HG02981 (cell line): ENCODE results near the gene MAP1LC3B.
"Not testable (repeated sequence)": the region's sequence is repeated elsewhere in the genome, so short reads cannot be mapped to it uniquely, and the experiment has no call there.

Experiments used
- ATAC-seq: cut with Tn5 transposase; IDR thresholded peaks from one replicate; pipeline ENCODE4 v1.9.1; 2021; ENCODE audit warnings: mild to moderate bottlenecking, moderate library complexity; ENCODE audit not compliant: unreplicated experiment

MAP1LC3B gene

DNA sequence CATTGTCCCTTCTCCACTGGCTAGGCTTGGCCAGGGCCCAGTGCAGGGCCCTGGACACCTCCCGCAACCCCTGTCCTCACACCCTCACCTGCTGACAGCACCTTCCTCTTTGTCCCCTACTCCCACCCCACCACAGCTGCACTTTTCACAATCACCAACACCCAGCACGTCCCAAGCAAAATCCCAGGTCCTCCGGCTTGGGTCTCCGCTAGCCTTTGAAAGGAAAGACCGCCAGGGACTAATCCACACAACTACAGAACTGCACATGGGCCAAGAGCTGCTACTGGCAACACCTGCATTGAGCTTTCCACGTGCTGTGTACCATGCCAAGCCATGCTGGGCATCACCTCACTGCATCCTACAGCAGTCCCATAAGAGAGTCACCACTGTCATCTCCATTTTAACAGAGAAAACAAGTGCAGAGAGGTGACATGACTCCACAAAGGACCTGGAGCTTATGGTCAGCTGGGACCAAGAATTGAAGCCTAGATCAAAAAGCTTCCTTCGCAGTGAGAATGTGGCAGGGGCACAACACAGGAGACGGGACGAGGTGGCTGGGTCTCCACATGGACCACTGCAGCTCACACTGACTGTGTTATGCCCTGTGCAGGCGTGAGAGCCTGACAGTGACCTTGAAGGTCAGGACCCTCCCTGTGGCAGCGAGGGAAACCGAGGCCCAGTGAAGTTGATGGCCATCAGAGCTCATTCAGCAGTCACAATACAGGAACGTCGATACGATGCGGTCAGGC is 31.1 kb upstream of the MAP1LC3B start:
- no peak for ATAC-seq

DNA sequence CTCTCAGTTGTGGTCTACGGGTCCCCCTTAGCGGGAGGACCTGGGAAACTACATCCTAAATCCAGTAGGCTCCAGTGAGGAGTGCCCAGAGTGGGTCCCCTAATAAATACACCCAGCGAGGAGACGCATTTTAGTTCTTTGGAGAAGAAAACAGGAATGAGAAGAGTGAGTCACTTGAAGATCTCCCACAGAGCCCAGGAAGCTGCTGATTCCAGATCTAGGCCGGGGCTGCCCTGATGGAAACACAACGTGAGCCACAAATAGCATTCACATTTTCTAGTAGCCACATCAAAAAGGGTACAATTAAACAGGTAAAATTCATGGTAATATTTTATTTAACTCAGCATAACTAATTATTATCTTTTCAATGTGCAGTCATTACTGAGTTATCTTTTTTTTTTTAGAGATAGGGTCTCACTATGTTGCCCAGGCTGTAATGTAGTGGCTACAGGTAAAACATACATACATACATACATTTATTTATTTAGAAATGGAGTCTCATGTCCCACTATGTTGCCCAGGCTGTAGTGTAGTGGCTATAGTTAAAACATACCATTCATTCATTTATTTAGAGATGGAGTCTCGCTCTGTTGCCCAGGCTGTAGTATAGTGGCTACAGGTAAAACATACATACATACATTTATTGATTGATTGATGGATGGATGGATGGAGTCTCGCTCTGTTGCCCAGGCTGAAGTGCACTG is 30.1 kb upstream of the MAP1LC3B start:
- no peak for ATAC-seq

DNA sequence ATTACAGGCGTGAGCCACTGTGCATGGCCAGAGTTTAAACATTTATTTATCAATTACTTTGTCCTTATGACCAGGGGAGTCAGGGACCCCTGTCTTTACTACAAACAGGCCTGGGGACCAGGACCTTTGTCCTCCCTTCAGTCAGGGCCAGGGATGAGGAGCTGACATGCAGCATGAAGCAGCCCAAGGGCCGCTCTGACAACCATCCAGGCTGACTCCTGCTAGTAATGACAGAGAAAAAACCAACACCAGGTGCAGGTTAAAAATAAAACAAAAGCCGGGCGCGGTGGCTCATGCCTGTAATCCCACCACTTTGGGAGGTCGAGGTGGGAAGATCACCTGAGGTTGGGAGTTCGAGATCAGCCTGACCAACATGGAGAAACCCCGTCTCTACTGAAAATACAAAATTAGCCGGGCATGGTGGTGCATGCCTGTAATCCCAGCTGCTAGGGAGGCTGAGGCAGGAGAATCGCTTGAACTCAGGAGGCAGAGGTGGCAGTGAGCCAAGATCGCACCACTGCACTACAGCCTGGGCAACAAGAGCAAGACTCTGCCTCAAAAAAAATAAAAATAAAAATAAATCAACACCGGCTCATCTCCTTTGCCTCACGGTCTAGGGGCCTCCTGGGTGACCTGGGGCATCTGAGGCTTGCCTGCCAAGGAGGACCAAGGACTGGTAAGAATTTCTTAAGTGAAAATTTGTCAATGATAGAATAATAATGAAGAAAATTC is 29.1 kb upstream of the MAP1LC3B start:
- ATAC-seq = not testable (repeated sequence)

DNA sequence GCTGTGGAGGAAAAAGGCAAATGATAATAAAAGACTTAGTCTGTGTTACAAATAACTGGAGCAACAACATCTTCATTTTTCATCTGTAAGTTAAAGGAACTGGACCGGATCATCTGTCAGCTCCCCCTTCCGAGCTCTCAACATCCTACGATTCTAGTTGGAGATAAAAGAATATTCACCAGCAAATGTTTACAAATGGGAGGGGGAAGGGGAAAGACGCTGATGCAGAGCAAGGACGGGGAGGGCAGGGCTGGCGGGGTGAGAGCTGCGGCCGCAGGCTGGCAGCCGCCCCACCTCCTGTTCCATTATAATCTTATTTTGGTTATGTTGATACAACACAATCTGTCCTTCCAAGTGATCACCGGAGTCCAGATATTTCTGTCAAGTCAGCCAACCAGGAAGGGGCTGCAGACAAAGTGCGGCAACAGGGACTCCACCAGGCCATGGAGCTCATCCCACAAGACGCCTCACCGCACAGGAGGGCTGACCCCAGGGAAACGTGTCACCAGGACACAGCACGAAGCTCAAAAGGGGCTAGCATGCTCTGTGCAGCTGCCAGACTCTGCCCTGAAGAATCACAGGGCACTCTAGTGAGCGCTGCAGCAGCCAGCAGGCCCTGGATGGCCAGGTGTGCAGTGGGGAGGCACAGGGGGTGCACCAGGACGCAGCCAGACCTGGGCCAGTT is 28.2 kb upstream of the MAP1LC3B start:
- no peak for ATAC-seq

DNA sequence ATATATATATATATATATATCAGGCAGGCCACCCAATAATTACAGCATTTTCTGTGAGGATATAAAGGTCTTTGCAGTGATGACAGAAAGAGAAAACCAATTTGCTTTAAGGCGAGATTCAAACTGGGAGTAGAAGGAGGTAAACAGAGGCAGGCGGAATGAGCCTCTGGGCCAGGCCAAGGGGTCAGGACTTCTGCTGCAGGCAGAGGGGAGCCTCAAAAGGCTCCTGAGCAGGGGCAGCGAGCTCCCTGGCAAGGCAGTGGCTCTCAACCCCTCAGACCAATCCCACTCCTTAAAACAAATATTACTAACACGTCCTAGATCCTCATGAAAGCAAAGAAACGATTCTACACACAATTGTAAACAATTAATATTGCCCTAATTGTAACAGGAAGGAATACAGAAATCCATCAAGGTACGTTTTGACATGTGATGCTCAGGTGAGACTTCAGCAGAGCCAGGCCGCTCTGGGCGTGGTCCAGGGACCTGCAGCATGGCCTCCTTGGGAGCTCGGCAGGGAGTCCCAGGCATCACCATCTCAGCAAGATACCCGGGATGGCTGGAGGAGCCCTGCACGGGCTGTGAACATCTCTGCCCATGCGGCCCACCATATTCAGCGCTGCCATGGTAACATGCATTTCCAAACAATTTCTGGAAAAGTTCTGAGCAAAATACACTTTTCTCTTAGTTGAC is 27.0 kb upstream of the MAP1LC3B start:
- no peak for ATAC-seq

DNA sequence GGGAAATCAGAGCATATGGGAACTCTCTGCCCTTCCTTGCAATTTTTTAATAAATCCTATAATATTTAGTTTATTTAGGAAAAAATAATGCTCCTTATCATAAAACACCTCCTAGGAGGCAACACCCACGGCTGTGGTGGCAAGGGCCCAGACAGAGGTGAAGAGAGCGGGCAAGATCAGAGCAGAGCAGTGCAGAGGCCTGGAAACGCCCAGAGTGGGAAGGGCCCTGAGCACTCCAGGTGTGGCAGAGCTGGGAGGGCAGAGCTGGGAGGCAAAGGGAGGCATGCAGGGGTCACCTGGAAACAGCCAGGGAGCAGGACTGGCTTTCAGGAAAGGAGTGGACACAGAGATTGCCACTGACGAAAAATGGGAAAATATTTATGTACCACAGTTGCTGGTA is 25.8 kb upstream of the MAP1LC3B start:
- no peak for ATAC-seq

DNA sequence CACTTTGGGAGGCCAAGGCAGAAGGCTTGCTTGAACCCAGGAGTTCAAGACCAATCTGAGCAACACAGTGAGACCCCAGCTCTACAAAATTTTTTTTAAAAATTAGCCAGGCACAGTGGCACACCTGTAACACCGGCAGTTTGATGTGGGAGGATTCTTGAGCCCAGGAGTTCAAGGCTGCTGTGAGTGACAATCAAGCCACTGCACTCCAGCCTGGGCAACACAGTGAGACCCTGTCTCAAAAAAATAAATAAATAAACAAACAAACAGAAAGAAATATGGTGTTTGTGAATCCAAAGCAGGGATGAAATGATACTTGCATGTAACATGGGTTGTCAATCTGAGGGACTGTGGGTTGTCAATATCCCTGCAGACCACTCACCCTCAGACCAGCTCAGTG is 25.2 kb upstream of the MAP1LC3B start:
- ATAC-seq = no peak

DNA sequence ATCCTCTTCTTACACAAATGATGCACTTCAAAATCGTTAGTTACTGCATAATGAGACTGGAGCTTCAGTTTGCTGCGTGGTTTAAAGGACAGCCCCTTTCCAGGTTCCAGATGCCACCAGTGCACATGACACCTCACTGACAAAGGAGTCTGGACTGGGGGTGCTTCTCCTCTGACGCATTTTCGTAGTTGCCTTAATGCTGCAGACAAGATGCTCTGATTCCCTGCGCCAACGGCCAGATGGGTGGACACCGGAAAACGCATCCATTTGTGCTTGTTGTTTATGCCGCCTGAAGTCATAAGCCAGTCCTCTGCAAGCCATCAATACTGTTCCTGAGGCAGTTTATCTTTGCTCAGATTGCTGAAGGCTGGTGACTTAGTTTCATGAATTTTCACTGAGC is 24.6 kb upstream of the MAP1LC3B start:
- ATAC-seq = no peak

DNA sequence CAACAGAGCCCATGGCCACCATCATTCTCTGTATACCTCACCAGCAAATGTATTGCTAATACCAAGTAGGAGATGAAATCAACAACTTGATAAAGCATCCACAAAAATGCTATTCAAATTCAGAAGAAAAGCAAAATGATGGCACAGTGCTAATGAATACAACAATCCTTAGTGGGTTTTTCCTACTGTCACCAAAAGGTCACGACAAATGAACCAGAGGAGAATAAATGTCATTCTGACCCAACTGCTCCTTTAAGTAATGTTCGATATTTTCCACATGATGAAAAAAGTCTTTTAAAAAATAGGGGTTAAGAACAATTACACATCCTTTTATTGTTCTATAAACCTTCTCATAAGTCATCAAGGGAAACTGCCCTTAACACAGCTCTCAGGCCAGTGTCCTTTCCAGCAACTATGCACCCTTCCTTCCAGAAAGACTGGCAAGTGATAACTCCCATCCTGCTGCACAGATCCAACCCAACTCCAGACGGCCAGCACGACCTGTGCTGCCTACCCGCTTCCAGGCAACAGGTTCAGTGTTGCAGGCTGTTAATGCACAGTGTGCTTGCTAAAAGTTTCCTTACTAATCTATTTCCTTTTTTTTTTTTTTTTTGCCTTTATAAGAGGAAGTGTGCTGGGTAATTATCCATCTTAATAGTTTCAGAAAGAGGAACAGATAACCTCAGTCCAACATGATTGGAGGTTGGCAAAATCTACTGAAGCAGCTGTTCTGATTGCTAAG is 23.9 kb upstream of the MAP1LC3B start:
- ATAC-seq = no peak

DNA sequence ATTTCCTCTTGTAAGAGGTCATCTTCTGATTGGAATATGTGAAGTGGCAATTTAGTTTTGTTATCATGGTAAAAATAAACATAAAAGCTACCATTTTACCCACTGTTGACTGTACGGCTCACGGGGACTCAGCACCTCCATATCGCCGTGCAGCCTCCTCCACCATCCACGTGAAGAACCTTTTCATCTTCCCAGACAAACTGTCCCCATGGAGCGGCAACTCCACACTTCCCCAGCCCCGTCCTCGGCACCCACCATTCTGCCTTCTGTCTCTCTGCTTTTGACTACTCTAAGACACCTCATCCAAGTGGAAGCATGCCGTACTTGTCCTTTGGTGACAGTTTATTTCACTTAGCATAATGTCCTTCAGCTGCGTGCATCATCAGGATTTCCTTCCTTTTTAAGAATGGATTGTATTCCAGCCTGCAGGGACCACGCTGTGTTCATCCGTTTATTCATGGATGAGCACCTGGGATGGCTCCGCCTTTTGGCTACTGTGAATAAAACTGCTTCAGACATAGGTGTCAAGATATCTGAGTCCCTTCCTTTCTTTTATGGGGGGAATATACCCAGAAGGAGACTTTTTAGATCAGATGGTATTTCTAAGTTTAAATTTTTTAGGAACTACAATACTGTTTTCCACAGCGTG is 22.9 kb upstream of the MAP1LC3B start:
- no peak for ATAC-seq

DNA sequence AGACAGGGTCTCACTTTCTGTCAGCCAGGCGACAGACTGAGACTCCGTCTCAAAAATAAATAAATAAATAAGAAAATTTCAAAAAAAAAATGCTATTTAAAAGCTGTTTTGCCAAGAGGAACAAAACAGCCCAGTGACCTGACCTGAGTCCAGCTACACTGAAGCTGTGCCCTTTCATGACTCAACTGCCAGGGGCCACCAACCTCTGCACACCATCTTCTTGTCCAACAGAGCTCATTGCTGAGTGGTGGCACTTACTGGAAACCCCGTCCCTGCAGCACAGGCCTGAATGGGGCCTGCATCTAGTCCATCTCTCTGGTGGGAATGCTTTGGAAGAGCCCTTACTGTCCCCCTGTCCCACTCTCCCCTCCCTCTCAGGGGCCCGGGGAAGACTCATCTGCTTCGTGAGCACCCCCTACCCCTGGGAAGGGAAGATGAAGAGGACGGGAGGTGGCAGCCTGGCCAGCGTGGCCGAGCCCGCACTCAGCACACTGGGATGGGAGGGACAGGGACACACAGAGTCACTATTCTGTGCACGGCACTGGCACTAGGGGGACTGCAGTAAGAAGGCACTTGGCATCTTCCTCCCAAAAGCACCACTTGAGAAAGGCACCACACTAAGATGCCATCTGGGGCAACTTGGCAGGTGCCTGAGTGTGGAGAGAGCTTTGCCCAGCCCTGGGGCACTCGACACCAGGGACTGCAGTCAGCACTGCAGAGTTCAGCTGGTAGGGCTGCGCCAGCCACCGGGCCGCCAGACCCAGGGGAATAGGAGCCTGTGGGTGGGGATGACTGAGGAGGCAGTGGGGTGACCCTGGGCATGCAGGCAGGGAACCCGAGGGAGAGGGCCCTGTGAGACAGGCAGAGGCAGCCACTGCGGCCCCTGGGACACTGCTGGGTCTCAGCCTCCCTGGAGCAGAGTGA is 22.1 kb upstream of the MAP1LC3B start:
- ATAC-seq = no peak

DNA sequence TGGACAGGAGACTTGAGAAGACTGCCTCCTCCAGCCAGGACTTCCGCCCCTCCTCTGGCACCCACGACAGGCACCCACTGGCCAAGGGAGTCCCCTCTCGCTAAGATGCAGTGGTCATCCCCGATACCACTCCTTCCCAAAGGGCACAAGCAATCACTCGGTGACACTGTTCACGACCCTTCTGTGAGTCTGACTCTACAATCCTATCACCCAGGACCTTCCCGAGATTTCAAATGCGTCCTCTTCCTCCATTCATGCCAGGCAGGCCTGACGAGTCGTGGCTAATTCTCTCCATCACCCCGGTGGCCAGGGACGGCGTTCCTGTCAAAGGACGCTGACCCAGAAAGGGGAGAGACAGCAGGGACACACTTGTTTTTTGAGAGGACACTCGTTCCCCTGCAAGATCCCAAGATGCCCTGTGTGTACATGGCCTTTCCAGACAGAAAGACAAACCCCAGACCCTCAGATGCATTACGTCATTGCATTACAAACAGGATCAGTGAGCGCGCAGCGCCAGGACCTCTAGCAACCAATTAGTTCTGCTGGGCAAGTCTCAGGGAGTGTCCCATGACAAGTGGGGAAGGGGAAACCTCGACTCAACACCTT is 20.8 kb upstream of the MAP1LC3B start:
- no peak for ATAC-seq

DNA sequence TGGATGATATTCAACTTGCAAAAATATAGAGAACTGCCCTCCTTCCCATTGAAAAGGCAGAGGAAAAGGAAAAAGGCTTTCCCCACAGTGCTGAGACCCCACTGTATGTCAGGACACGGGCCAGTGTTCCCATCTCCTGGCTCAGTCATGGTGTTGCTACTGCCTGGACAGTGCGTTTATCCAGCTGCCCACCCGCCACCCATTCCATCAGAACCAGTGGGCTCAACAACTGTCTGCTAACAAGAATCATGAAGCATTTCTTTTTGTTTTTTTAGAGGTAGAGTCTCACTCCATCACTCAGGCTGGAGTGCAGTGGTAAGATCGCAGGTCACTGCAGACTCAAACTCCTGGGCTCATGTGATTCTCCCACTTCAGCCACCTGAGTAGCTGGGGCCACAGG is 19.8 kb upstream of the MAP1LC3B start:
- no peak for ATAC-seq

DNA sequence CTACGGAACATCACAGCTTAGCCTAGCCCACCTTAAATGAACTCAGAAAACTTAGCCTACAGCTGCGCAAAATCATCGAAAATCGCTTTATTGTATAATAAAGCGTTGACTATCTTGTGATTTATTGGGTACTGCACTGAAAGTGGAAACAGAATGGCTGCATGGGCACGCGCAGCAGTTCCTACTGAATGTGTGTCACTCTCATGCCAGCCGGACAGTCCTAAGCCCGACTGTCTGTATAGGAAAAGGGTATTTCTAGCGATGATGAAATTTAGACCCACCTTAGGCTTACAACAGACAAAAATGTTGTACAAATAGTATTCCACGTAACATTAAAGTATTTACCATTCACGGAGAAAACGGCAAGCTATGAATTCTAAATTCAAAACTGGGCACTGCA is 17.8 kb upstream of the MAP1LC3B start:
- no peak for ATAC-seq

DNA sequence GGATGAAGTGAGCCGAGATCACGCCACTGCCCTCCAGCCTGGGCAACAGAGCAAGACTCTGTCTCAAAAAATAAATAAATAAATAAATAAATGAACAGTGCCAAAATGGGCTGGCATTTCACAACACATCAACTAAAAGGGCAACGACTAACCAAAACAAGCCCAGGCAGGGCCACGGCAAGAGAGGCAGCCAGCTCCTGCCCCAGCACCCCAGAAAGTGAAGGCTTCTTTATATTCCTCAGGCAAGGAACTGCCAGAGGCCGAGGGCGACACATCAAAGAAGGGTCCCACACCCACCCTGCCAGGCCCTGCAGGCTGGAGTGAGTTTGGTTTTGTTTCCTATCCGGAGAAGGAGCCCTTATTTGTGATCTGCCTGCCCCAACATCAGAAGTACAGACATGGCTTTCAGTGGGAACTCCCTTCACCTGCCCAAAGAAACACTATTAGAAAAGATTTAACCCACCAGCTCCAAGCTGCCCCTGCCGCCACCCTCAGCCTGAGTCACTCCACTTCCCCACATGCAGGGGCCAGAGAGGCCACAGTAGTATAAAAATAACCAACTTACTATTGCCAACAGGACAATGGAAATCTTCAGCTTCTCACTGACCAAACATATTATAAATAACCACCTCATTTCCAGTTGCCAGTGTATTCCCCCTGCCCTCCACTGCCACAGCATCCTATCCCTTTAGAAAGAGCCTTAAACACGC is 16.6 kb upstream of the MAP1LC3B start:
- no peak for ATAC-seq

DNA sequence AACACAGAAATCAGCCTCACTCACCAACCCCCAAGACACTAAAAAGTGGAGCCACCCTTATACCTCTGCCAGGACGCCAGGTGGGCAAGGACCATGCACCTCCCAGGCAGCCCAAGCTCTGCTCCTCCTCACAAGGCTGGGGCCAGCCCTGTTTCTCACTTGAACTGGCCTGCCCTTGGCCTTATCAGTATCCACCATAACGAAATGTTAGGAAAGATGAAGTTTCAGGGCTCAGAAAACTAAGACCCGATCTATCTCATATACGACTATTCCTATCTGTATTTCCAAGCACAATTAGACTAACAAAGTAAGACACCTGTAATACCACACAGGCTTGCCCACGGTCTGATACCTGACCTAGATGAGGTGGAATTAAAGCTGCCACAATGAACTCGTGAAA is 15.5 kb upstream of the MAP1LC3B start:
- no peak for ATAC-seq

DNA sequence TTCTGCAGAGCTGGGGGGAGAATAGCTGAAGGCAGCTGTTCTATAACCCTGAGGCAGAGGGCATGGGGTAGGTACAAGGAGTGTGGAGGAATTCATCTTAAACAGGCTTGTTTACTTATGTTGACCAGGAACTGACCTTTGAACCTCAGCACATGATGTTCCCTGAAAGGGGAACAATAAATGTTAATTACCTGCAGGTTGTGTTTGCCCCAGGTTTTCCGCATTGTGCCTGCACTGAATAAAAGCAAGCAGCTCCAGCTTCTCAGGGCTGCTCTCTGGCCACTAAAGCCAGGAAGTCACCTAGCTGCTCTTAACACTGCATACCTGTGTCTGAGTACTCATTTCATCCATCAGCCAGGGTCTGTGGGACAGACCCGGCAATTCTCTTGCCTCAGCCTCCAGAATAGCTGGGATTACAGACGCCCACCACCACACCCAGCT is 12.8 kb upstream of the MAP1LC3B start:
- ATAC-seq = not testable (repeated sequence)
